Osteocyte (in vitro differentiated cells): Measurements from ENCODE around the gene NOC4L. TPM values are rescaled to one million over a fixed set of nuclear protein-coding genes. Genes with fewer than 3 reads are reported as not detected.
"Not testable (repeated sequence)": the region's sequence is repeated elsewhere in the genome, so short reads cannot be mapped to it uniquely, and the experiment has no call there.

Experiments used
- DNase-seq: peaks from one replicate; pipeline ENCODE4 v3.0.0; 2021; ENCODE audit warnings: mixed read lengths; ENCODE audit not compliant: unreplicated experiment; ENCODE audit errors: extremely low spot score
- H3K27ac Mint-ChIP-seq: one replicate; pipeline ENCODE4 v1.8.0; 2021; ENCODE audit warnings: mild to moderate bottlenecking, mixed read lengths; ENCODE audit not compliant: unreplicated experiment
- H3K27me3 Mint-ChIP-seq: one replicate; pipeline ENCODE4 v1.8.0; 2021; ENCODE audit warnings: mixed read lengths; ENCODE audit not compliant: unreplicated experiment
- H3K36me3 Mint-ChIP-seq: one replicate; pipeline ENCODE4 v1.8.0; 2021; ENCODE audit warnings: mixed read lengths; ENCODE audit not compliant: unreplicated experiment
- H3K4me1 Mint-ChIP-seq: one replicate; pipeline ENCODE4 v1.8.0; 2021; ENCODE audit warnings: mixed read lengths; ENCODE audit not compliant: unreplicated experiment
- H3K4me3 Mint-ChIP-seq: one replicate; pipeline ENCODE4 v1.8.0; 2021; ENCODE audit warnings: mild to moderate bottlenecking, moderate library complexity, mixed read lengths; ENCODE audit not compliant: unreplicated experiment
- H3K9me3 Mint-ChIP-seq: one replicate; pipeline ENCODE4 v1.8.0; 2021; ENCODE audit warnings: mixed read lengths; ENCODE audit not compliant: unreplicated experiment
- total RNA-seq: library from RNA; stranded (reverse); gene quantifications from 2 replicates; pipeline ENCODE4 v1.2.1, GENCODE V29; 2021
- TF ChIP-seq, protein P1 (sequence below): fragments of 200-600 bp; sonication (generic); IDR thresholded peaks from 2 replicates; pipeline ENCODE4 v1.5.0; 2021; ENCODE audit warnings: antibody characterized with exemption, mild to moderate bottlenecking, moderate library complexity

Gene NOC4L
- total RNA-seq, 1 donor from 2014 or later: 21.4 TPM

- Mint-ChIP-seq H3K27me3 (no peaks in the 10 kb centered on the region), H3K36me3 (no peaks in the 10 kb centered on the region), H3K27ac (no peak overlapping the region), H3K4me1 (peaks cover 17% of the 10 kb centered on the region), H3K9me3 (no peaks in the 10 kb centered on the region), H3K4me3 (no peak overlapping the region)
- no peak for DNase-seq
- TF ChIP-seq, protein P1, sequence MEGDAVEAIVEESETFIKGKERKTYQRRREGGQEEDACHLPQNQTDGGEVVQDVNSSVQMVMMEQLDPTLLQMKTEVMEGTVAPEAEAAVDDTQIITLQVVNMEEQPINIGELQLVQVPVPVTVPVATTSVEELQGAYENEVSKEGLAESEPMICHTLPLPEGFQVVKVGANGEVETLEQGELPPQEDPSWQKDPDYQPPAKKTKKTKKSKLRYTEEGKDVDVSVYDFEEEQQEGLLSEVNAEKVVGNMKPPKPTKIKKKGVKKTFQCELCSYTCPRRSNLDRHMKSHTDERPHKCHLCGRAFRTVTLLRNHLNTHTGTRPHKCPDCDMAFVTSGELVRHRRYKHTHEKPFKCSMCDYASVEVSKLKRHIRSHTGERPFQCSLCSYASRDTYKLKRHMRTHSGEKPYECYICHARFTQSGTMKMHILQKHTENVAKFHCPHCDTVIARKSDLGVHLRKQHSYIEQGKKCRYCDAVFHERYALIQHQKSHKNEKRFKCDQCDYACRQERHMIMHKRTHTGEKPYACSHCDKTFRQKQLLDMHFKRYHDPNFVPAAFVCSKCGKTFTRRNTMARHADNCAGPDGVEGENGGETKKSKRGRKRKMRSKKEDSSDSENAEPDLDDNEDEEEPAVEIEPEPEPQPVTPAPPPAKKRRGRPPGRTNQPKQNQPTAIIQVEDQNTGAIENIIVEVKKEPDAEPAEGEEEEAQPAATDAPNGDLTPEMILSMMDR: no peak
These were observed 4.2 kb downstream of the NOC4L start for GRCh38 chr12:132148368-132149045.

DNA sequence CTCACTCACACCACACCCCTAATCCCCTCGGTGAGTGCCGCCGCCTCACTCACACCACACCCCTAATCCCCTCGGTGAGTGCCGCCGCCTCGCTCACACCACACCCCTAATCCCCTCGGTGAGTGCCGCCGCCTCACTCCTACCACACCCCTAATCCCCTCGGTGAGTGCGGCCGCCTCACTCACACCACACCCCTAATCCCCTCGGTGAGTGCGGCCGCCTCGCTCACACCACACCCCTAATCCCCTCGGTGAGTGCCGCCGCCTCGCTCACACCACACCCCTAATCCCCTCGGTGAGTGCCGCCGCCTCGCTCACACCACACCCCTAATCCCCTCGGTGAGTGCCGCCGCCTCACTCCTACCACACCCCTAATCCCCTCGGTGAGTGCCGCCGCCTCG lies 5.3 kb downstream of the NOC4L start:
- not testable (repeated sequence) for DNase-seq, H3K27ac Mint-ChIP-seq, H3K36me3 Mint-ChIP-seq, H3K9me3 Mint-ChIP-seq, H3K27me3 Mint-ChIP-seq, H3K4me3 Mint-ChIP-seq
- peaks cover 15% of the 10 kb centered on the region for H3K4me1 Mint-ChIP-seq

DNA sequence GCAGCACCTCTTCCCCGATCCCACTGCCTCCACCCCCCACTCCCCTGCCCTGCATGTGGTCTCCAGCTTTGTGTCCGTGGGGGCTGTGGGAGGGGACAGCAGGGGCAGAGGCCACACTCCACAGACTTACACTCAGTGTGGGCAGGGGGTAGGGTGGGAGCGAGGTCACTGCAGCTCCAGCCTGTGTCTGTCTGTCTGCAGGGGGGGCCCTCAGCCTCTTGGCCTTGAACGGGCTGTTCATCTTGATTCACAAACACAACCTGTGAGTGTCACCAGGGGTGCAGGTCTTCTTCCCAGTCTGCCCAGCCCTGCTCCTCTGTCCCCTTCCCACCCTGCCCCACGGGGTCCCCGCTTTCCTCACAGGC lies 6.5 kb downstream of the NOC4L start:
- Mint-ChIP-seq H3K4me3 (no peak overlapping the region), H3K36me3 (no peaks in the 10 kb centered on the region), H3K4me1 (peaks cover 6% of the 10 kb centered on the region), H3K27ac (no peak overlapping the region), H3K9me3 (no peaks in the 10 kb centered on the region), H3K27me3 (no peaks in the 10 kb centered on the region)
- TF ChIP-seq, protein P1: no peak
- DNase-seq: no peak

GRCh38 chr12:132151145-132151765 lies 7.0 kb downstream of the NOC4L start:
- H3K9me3 Mint-ChIP-seq: no peaks in the 10 kb centered on the region
- no peaks in the 10 kb centered on the region for H3K36me3 Mint-ChIP-seq
- H3K4me1 Mint-ChIP-seq: peaks cover under 1% of the 10 kb centered on the region
- H3K27me3 Mint-ChIP-seq: no peaks in the 10 kb centered on the region
- no peak overlapping the region for H3K27ac Mint-ChIP-seq
- no peak overlapping the region for H3K4me3 Mint-ChIP-seq
- DNase-seq: no peak
- TF ChIP-seq, protein P1: no peak

- Mint-ChIP-seq H3K27me3 (no peaks in the 10 kb centered on the region), H3K9me3 (no peaks in the 10 kb centered on the region), H3K36me3 (no peaks in the 10 kb centered on the region), H3K4me1 (no peaks in the 10 kb centered on the region), H3K4me3 (no peak overlapping the region), H3K27ac (no peak overlapping the region)
- DNase-seq: no peak
- TF ChIP-seq, protein P1: no peak
These were observed 7.6 kb downstream of the NOC4L start for GRCh38 chr12:132151766-132152410.
